Type B pancreatic cell (in vitro differentiated cells): ENCODE results near the gene LINC00632. TPM values are rescaled to one million over a fixed set of nuclear protein-coding genes. Genes with fewer than 3 reads are reported as not detected.
"Not testable (repeated sequence)": the region's sequence is repeated elsewhere in the genome, so short reads cannot be mapped to it uniquely, and the experiment has no call there.

Experiments used
- DNase-seq: peaks from one replicate; pipeline ENCODE4 v3.0.0; 2021; ENCODE audit warnings: mixed read lengths; ENCODE audit not compliant: unreplicated experiment; ENCODE audit errors: extremely low spot score
- H3K27ac Mint-ChIP-seq: 2 replicates; pipeline ENCODE4 v1.8.0; 2021; ENCODE audit warnings: mild to moderate bottlenecking, mixed read lengths
- H3K27me3 Mint-ChIP-seq: 2 replicates; pipeline ENCODE4 v1.8.0; 2021; ENCODE audit warnings: mixed read lengths
- H3K36me3 Mint-ChIP-seq: 2 replicates; pipeline ENCODE4 v1.8.0; 2021; ENCODE audit warnings: mixed read lengths
- H3K4me1 Mint-ChIP-seq: one replicate; pipeline ENCODE4 v1.8.0; 2021; ENCODE audit warnings: mixed read lengths; ENCODE audit not compliant: unreplicated experiment
- H3K4me3 Mint-ChIP-seq: 2 replicates; pipeline ENCODE4 v1.8.0; 2021; ENCODE audit warnings: mild to moderate bottlenecking, mixed read lengths
- H3K9me3 Mint-ChIP-seq: 2 replicates; pipeline ENCODE4 v1.8.0; 2021; ENCODE audit warnings: mixed read lengths
- long read RNA-seq: library from polyadenylated mRNA; unstranded; transcript quantifications from one replicate; pipeline ENCODE4 v2.0.0, GENCODE V29; 2020
- total RNA-seq: library from RNA; stranded (reverse); gene quantifications from 2 replicates; pipeline ENCODE4 v1.2.1, GENCODE V29; 2021; ENCODE audit warnings: low replicate concordance
- TF ChIP-seq, protein P1 (sequence below): fragments of 200-600 bp; sonication (generic); conservative IDR thresholded peaks from 2 replicates; pipeline ENCODE4 v1.5.0; 2021; ENCODE audit warnings: antibody characterized with exemption, mild to moderate bottlenecking

Gene LINC00632
- total RNA-seq, result 107 and 393 TPM in 2 replicates
- long read RNA-seq, partial matches to known transcripts, result 0 of 2 reads
- long read RNA-seq, other reads (novel, unspliced or antisense), result 0 of 2 reads

DNA sequence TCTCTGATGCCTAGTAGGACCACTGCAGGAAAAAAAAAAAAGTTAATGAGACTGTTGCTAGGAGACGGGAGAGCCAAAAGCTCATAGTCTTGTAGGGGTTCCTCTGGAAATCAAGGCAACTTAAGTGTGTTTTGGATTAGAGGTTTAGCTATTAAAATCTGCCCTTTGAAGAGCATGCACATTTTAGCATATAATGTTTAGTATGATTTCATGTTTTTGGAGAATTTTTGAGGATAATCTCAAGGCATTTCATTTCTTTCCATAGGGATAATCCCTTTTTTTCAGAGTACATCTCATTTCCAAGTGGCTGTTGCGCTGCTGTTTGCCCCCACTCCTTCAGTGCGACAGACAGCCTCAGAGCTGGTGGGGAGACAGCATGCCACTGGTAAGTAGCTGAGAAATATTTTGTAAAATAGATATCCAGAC lies at the start of gene LINC00632:
Gene LINC00632 (plus strand): TSS at position 339 of the 426 bp plus-strand sequence.
- H3K27ac Mint-ChIP-seq, result peak within 1 kb of the TSS; percentile 55
- no peaks in the 10 kb centered on the region for H3K9me3 Mint-ChIP-seq
- no peaks in the 10 kb centered on the region for H3K36me3 Mint-ChIP-seq
- peaks cover 18% of the 10 kb centered on the region for H3K27me3 Mint-ChIP-seq
- TF ChIP-seq, protein P1, sequence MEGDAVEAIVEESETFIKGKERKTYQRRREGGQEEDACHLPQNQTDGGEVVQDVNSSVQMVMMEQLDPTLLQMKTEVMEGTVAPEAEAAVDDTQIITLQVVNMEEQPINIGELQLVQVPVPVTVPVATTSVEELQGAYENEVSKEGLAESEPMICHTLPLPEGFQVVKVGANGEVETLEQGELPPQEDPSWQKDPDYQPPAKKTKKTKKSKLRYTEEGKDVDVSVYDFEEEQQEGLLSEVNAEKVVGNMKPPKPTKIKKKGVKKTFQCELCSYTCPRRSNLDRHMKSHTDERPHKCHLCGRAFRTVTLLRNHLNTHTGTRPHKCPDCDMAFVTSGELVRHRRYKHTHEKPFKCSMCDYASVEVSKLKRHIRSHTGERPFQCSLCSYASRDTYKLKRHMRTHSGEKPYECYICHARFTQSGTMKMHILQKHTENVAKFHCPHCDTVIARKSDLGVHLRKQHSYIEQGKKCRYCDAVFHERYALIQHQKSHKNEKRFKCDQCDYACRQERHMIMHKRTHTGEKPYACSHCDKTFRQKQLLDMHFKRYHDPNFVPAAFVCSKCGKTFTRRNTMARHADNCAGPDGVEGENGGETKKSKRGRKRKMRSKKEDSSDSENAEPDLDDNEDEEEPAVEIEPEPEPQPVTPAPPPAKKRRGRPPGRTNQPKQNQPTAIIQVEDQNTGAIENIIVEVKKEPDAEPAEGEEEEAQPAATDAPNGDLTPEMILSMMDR, result no peak
- peak within 1 kb of the TSS; percentile 83 for H3K4me3 Mint-ChIP-seq
- no peak for DNase-seq
- peaks cover 7% of the 10 kb centered on the region for H3K4me1 Mint-ChIP-seq

DNA sequence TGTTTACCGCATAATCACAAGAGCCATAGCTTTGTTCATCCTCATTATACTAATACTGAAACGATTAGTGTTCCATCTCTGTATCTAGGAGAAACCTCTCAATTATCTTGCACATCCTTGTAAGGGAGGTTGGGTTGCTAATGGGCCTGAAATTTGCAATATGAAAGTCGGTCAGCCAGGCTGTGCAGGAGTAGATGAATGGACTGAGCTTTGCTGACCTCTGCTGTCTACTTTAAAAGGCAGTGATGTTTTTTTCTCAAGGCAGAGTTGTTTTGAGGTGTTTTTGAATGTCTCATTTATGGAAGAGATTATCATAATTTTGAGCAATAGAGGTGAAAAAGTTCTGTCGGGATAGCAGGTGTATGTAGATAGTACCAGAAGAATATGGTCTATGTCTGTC lies 47.9 kb upstream of the LINC00632 start:
- peaks cover 57% of the 10 kb centered on the region for H3K27me3 Mint-ChIP-seq

DNA sequence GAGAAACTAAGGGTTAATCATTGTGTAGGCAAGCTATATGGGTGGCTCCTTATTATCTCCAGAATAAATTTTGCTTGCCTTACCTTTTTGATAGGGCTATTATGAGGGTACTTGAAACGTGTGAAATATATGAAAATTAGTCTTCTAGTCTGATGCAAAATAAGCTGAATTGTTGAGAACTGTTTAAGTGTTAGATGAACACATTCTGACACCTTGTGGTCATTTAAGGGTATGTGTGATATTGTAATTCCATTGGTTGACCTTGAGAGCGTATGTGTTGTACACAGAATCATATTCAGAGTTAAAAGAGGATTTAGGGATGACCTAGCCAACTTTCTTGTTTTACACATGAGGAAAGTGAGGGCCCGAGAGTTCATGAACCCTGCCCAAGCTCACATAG lies 44.6 kb upstream of the LINC00632 start:
- TF ChIP-seq, protein P1, result peak; percentile 80
- Mint-ChIP-seq H3K27me3 (peaks cover 47% of the 10 kb centered on the region), H3K4me3 (no peak overlapping the region), H3K4me1 (no peaks in the 10 kb centered on the region), H3K9me3 (no peaks in the 10 kb centered on the region), H3K36me3 (no peaks in the 10 kb centered on the region), H3K27ac (no peak overlapping the region)
- DNase-seq, result no peak

More for the DNA sequence above, 47.9 kb upstream of the LINC00632 start:
- Mint-ChIP-seq H3K36me3 (no peaks in the 10 kb centered on the region), H3K27ac (no peak overlapping the region), H3K9me3 (no peaks in the 10 kb centered on the region), H3K4me1 (no peaks in the 10 kb centered on the region), H3K4me3 (no peak overlapping the region)
- no peak for DNase-seq
- TF ChIP-seq, protein P1, result peak; percentile 66

DNA sequence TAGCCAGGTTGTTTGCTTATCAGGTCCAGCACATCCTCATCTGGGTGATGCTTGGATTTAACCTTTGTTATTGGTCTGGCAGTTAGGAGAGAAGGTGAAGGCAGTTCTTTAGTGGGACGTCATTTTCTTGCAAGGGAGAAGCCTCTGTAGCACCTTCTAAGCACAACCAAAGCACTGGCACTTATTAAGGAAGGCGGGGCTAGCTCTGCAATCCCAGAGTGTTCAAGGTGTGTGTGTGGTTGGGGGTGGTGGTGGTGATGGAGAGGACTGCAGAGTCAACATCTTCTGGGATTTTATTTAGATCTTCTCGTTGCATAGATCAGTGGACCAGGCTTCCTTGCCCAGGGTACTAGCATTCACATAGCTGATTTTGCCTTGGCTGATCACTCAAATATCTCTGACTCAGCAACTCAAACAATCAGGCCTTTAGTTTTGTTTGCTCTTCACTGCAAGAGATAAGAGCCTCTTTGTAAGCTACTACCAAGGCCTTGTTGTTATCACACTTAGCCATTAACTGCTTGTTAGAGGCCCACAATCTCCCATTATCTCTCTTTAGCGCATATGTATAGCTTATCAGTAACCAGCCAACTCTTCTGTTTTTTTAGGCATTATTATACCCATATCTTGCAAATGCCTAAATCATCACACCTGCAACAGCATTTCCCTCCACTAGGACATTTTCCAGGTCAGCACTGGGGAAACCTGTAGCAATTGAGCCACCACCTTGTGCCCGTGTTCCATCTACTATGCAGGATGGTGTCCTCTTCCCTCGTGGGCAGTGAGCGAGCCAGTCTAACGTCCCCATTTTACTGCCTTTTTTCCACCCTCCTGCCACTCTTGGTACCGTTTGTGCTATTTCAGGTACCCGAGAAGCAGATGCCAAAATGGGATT lies 36.5 kb upstream of the LINC00632 start:
- DNase-seq, result no peak
- no peaks in the 10 kb centered on the region for H3K9me3 Mint-ChIP-seq
- H3K27ac Mint-ChIP-seq, result no peak overlapping the region
- H3K4me3 Mint-ChIP-seq, result no peak overlapping the region
- peaks cover 42% of the 10 kb centered on the region for H3K27me3 Mint-ChIP-seq
- H3K36me3 Mint-ChIP-seq, result no peaks in the 10 kb centered on the region
- TF ChIP-seq, protein P1, result no peak
- H3K4me1 Mint-ChIP-seq, result no peaks in the 10 kb centered on the region

DNA sequence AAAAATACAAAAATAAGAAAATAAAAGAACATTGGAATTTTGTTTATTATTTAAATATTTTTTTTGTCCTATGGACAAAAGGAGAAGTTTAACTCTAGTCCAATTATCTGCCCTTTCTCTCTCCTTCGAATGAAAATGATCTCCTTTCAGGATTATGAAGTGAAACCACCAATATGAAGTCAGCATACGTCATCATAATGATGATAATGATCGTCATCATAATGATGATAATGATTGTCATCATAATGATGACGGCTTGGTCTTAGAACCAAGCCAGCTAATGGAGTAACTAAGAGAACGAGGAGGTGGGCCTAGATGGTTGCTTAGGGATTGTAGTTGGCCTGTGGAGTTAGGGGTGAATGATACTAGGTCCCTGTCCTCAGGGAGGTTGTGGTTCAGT lies 21.9 kb upstream of the LINC00632 start:
- TF ChIP-seq, protein P1, result no peak

DNA sequence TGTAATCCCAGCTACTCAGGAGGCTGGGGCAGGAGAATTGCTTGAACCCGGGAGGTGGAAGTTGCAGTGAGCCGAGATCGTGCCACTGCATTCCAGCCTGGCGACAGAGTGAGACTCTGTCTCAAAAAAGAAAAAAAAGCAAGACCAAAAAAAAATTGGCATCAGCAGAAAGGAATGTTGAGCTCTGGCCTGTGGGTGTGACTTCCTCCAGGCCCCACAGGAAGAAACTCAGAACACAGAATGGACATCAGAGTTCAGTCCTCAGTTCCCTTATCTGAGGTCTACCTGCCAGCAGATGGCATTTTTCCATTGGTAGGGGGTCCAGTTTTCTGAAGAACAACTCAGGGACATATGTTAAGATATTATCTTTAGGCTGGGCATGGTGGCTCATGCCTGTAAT lies 18.0 kb upstream of the LINC00632 start:
- H3K4me1 Mint-ChIP-seq, H3K27ac Mint-ChIP-seq, H3K4me3 Mint-ChIP-seq, DNase-seq, H3K36me3 Mint-ChIP-seq, H3K9me3 Mint-ChIP-seq: not testable (repeated sequence)
- peaks cover 11% of the 10 kb centered on the region for H3K27me3 Mint-ChIP-seq

More for the DNA sequence above, 21.9 kb upstream of the LINC00632 start:
- H3K4me1 Mint-ChIP-seq, result no peaks in the 10 kb centered on the region
- no peaks in the 10 kb centered on the region for H3K9me3 Mint-ChIP-seq
- peaks cover 5% of the 10 kb centered on the region for H3K27me3 Mint-ChIP-seq
- H3K36me3 Mint-ChIP-seq, result no peaks in the 10 kb centered on the region
- no peak for DNase-seq
- no peak overlapping the region for H3K27ac Mint-ChIP-seq
- H3K4me3 Mint-ChIP-seq, result no peak overlapping the region
